DMS53 (cell line): ENCODE data around the gene ABHD15.
A peak's percentile ranks its signal among the peaks of the same experiment; 100 is the strongest.
"Not testable (repeated sequence)": the region's sequence is repeated elsewhere in the genome, so short reads cannot be mapped to it uniquely, and the experiment has no call there.

Source experiments
- DNase-seq: peaks from one replicate; lab custom pipeline; 2025; lab: John Stamatoyannopoulos, UW

The ABHD15 gene

GRCh38 chr17:29568331-29569244, 1.8 kb upstream of the ABHD15 start, which contains the start of gene TP53I13:
TP53I13 (plus strand) TSS chr17:29568701; CDS start chr17:29568759, 58 bp downstream.
- DNase-seq, result peak; percentile 94

GRCh38 chr17:29567554-29568330, 905 bp upstream of the ABHD15 start:
- DNase-seq, result peak; percentile 83

- DNase-seq, result peak; percentile 71
Measured at GRCh38 chr17:29567304-29567553, 392 bp upstream of the ABHD15 start.

- peak; percentile 76 for DNase-seq
Measured at GRCh38 chr17:29565643-29566472, 979 bp downstream of the ABHD15 start.

GRCh38 chr17:29563816-29564215, 3.0 kb downstream of the ABHD15 start:
- no peak for DNase-seq

DNA sequence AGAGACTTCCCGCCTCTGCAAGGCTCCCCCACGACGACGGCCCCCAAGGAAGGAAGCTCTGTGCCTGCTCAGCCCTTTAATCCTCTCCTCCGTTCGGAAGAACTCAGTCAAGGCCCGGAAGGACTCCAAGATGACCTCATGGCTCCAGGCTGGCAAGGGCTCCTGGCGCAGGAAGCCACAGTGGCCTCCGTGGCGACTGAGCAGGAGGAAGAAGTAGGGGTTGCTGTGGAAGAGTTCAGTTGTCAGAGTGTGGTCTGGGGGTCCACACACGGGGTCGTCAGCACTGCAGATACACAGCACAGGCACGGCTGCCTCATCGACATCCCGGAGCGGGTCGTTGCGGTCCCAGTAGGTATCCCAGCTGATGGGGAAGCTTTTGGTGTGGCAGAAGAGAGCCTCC, 4.2 kb downstream of the ABHD15 start:
- DNase-seq, result no peak

GRCh38 chr17:29561554-29562517, 5.0 kb downstream of the ABHD15 start:
- DNase-seq, result no peak

- no peak for DNase-seq
Measured at GRCh38 chr17:29560316-29560715, 6.5 kb downstream of the ABHD15 start.

- no peak for DNase-seq
Measured at GRCh38 chr17:29559640-29560039, 7.2 kb downstream of the ABHD15 start.

DNA sequence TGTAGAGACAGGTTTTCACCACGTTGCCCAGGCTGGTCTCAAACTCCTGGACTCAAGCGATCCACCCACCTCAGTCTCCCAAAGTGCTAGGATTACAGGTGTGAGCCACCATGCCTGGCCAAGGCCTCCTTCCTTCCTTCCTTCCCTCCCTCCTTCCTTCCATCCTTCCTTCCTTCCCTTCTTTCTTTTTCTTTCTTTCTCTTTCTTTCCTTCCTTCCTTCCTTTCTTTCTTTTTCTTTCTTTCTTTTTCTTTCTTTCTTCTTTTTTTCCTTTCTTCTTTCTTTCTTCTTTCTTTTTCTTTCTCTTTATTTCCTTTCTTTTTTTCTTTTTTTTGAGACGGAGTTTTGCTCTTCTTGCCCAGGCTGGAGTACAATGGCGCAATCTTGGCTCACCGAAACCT, 8.7 kb downstream of the ABHD15 start:
- DNase-seq, result not testable (repeated sequence)

DNA sequence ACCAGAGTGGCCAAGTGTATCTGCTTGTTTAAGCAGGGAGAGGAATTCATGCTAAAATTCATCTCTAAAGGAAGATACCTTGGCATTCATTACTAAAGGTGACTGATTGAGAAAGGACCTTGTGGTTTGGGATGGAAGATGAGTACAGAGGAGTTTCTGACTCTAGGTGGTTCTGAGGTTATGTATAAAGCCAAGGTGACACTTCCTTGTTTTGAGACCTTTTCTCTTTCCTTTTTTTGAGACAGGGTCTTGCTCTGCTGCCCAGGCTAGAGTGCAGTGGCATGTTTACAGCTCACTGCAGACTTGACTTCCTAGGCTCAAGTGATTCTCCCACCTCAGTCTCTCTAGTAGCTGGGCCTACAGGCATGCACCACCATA, 9.1 kb downstream of the ABHD15 start:
- DNase-seq, result no peak

- DNase-seq, result no peak
Measured at GRCh38 chr17:29557085-29557738, 9.6 kb downstream of the ABHD15 start.

- DNase-seq, result peak; percentile 72
Measured at GRCh38 chr17:29555840-29556239, 11.0 kb downstream of the ABHD15 start.

DNA sequence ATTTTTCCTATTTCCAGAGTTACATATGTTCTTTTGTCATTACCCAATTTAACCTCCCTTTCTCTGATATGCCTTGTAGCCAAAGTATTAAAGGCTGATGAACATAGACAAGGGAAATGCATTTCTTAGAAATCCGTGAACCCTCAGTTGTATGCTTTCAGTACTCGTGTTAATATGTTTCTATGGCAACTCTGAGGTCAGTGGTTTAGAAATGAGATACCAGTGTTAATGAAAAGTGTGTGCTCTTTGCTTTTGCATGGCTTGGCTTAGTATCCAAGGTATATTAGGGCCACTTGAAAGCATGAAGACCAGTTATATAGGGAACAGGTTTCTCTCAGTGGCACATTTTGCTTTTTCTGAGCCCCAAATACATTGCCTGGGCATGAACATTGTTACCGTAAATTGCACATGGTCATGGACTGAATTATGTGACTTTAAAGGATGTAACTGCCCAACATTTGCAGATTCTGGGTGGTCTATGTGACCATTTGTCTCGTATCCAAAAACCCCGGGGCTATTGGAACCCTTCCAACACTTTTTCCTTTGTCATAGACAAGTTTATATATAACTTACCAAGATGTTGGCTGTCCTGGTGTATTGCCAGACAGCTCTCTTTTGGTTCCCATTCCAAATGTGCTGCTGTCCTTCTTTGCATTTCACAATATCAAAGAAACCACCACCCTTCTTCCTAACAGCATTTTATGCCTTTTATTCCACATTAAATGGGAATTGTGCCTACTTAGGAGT, 17.5 kb downstream of the ABHD15 start:
- DNase-seq, result peak; percentile 4

- no peak for DNase-seq
Measured at GRCh38 chr17:29546830-29547229, 20.0 kb downstream of the ABHD15 start.

GRCh38 chr17:29546085-29546484, 20.8 kb downstream of the ABHD15 start:
- DNase-seq, result peak; percentile 26

GRCh38 chr17:29544066-29544465, 22.8 kb downstream of the ABHD15 start:
- no peak for DNase-seq

- no peak for DNase-seq
Measured at GRCh38 chr17:29533976-29534375, 32.9 kb downstream of the ABHD15 start.

GRCh38 chr17:29526322-29526721, 40.5 kb downstream of the ABHD15 start:
- peak; percentile 2 for DNase-seq

DNA sequence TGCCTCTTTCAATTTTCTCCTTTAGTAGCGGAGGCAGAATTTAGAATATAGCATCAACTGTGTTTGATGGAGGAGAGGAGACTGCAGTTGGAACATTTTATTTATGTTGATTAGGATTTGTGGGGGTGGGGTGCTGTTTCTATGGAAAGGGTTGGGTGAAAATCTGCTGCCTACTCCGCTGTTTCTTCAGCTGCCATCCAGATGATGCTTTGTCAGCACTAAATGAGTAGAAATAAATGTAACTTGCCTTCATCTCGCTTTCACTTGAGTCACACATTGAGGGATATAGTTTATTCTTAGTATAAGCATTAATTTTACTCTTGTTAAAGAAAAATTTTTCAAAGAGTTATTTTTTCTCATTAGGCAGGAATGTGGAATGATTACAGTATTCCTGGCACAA, 42.1 kb downstream of the ABHD15 start:
- DNase-seq, result no peak
